ENCODE data around the gene EPB41L4B. TPM values are rescaled to one million over a fixed set of nuclear protein-coding genes. Genes with fewer than 3 reads are reported as not detected.
"Not testable (repeated sequence)": the region's sequence is repeated elsewhere in the genome, so short reads cannot be mapped to it uniquely, and the experiment has no call there.

Gene EPB41L4B
- total and polyA plus RNA-seq, 8 donors = 36.8 to 122 (median 93.3) TPM

DNA sequence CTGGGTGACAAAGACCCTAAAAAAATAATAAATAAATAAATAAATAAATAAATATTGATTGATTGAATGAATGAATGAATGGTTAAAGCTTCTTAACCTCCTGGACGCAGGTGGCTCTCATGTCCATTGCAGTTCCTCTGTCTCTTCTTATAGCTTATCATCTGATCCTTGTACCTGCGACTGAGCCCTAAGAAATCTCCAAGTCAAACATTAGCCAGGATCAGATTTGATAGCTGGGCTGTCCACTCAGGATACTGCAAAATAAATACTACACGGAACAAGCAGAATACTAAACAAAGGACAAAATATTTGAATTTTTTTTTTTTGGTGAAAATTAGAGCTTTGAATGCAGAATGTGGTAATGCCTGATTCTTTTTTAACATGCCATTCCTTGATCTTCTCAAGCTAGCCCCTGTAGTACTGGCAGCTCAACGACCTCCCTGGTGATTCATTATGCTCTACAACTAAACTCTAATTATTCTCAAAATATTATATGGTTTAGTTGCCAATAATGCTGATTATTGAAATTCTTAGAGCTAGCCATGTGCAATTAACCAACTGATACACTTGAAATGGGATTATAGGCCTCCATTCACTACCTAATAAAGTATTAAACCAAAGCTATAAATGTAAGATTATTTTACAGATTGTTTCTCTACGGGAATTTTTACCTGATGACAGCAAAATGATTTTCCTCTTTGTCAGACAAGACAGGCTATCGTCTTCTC is 191.2 kb downstream of the EPB41L4B start:
- Histone ChIP-seq H3K4me1 (no peaks in the 10 kb centered on the region), H3K36me3 (no peaks in the 10 kb centered on the region), H3K27me3 (no peaks in the 10 kb centered on the region), H3K4me3 (no peak overlapping the region), H3K9me3 (no peaks in the 10 kb centered on the region), H3K27ac (no peak overlapping the region)
- 43 to 49% methylated on average over 6 of the region's 6 CpGs for WGBS, 2 donors
- FAIRE-seq (no peak), DNase-seq (no peak), ATAC-seq (peak in 1 of 4 donors; percentile 61)
- intact Hi-C loops (cut with DNase I) = no loop called here
- TF ChIP-seq, protein P1, sequence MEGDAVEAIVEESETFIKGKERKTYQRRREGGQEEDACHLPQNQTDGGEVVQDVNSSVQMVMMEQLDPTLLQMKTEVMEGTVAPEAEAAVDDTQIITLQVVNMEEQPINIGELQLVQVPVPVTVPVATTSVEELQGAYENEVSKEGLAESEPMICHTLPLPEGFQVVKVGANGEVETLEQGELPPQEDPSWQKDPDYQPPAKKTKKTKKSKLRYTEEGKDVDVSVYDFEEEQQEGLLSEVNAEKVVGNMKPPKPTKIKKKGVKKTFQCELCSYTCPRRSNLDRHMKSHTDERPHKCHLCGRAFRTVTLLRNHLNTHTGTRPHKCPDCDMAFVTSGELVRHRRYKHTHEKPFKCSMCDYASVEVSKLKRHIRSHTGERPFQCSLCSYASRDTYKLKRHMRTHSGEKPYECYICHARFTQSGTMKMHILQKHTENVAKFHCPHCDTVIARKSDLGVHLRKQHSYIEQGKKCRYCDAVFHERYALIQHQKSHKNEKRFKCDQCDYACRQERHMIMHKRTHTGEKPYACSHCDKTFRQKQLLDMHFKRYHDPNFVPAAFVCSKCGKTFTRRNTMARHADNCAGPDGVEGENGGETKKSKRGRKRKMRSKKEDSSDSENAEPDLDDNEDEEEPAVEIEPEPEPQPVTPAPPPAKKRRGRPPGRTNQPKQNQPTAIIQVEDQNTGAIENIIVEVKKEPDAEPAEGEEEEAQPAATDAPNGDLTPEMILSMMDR (IDR thresholded peaks at IDR 0.05) = no peak

DNA sequence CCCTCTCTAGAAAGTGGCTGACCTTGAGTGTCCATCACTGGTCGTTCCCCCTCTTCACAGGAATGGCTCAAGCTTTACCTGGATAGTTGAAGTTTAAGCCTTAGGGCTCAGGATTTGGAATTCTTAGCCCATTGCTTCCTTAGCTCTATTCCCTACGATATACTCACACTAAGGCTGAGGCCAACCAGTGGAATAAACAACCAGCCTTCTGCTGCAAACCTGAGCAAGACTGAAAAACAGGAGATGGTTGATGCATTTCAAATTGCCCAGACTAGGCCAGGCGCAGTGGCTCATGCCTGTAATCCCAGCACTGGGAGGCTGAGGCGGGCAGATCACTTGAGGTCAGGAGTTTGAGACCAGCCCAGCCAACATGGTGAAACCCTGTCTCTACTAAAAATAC is 194.2 kb downstream of the EPB41L4B start:
- H3K27me3 ChIP-seq; H3K27ac ChIP-seq; intact Hi-C loops (cut with DNase I); H3K4me3 ChIP-seq; H3K4me1 ChIP-seq; H3K9me3 ChIP-seq; DNase-seq; ATAC-seq; H3K36me3 ChIP-seq; FAIRE-seq: not testable (repeated sequence)
- 74 to 79% methylated on average over 4 of the region's 4 CpGs for WGBS, 2 donors

DNA sequence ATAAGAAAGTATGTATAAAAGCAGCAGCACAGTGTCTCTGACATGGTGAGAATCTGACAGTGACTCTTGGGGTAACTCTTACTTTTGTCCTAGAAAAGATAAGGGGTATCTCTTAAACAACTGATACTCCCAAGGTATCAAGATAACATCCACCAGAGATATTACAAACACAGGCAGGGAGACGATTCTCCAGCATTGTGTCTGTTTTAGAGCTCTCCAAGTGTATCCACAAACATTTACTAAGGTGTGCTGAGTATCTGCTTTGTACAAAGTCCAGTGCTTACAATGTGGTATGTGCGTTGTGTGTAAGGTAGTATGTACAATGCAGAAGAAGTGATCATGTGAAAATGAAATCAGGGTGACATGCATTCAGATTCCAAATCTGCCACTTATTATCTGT is 196.7 kb downstream of the EPB41L4B start:
- DNase-seq (no peak), ATAC-seq (no peak), FAIRE-seq (no peak)
- no peak overlapping the region for H3K4me3 ChIP-seq
- no peak overlapping the region for H3K27ac ChIP-seq
- intact Hi-C loops (cut with DNase I) = no loop called here
- WGBS, 2 donors = 36 to 37% methylated on average over 2 of the region's 2 CpGs
- TF ChIP-seq, protein P1 (IDR thresholded peaks at IDR 0.05) = no peak
- no peaks in the 10 kb centered on the region for H3K36me3 ChIP-seq
- H3K4me1 ChIP-seq = peaks cover 0 to 5% (median 4%) of the 10 kb centered on the region in 3 donors
- H3K27me3 ChIP-seq = no peaks in the 10 kb centered on the region
- H3K9me3 ChIP-seq = no peaks in the 10 kb centered on the region

DNA sequence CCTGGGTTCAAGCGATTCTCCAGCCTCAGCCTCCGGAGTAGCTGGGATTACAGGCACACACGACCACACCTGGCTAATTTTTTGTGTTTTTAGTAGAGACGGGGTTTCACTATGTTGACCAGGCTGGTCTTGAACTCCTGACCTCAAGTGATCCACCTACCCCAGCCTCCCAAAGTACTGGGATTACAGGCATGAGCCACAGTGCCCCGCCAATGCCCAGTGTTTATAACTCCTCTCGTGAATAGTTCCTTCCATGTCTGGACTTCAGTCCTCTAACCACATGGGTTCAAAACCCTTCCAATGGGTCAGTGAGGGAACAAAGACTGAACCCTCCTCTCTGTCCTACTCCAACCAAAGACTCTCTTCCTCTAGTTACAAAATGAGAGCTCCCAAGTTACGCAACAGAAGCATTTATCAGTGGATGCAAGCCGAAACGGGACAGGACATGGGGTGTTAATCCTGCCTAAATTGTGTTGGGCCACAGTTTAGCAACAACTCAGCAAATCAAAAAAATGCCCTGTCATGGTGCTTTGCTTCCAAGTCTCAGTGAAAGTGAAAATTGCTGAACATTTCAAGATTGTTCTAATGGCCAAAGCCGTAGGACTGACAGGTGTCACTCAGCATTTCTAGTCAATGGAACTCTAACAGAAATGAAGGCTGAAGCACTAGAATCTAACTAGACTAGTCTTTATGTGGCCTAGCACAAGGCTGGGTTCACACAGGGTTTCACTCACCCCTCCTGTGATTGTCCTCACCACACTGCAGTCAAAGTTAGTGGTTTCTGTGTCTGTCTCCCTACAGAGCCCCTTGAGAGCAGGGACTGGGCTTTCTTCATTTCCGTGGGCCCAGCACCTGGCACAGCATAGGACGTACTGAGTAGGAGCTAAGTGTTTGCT is 197.9 kb downstream of the EPB41L4B start:
- H3K36me3 ChIP-seq = no peaks in the 10 kb centered on the region
- peaks cover 0 to 6% (median 5%) of the 10 kb centered on the region in 3 donors for H3K4me1 ChIP-seq
- no peak overlapping the region for H3K4me3 ChIP-seq
- WGBS, 2 donors = 67 to 81% methylated on average over 12 of the region's 12 CpGs
- no peaks in the 10 kb centered on the region for H3K27me3 ChIP-seq
- ATAC-seq (no peak), DNase-seq (no peak), FAIRE-seq (no peak)
- TF ChIP-seq, protein P1 (IDR thresholded peaks at IDR 0.05) = no peak
- intact Hi-C loops (cut with DNase I) = no loop called here
- no peak overlapping the region for H3K27ac ChIP-seq
- no peaks in the 10 kb centered on the region for H3K9me3 ChIP-seq

Other genes starting within 250 kb of the EPB41L4B start
- 10 to 100 TPM; 19.1 to 34.1 (median 24.1) TPM for gene TMEM245, start 201.1 kb downstream of the EPB41L4B start, total RNA-seq
- 10 to 100 TPM in 1 of 2 donors, 1 to 10 TPM in 1; 4.9 to 14.4 TPM for gene TMEM245, start 201.1 kb downstream of the EPB41L4B start, polyA plus RNA-seq
- 1 to 10 TPM in 2 of 6 donors, under 1 TPM in 4; 0.19 to 2.1 (median 0.80) TPM for gene FRRS1L, start 153.8 kb downstream of the EPB41L4B start, total RNA-seq
- 1 to 10 TPM in 1 of 2 donors, under 1 TPM in 1; 0.42 to 3.0 TPM for gene FRRS1L, start 153.8 kb downstream of the EPB41L4B start, polyA plus RNA-seq
- gene PTPN3, start 177.2 kb upstream of the EPB41L4B start, total RNA-seq = 10 to 100 TPM; 12.5 to 14.5 (median 13.6) TPM
- gene PTPN3, start 177.2 kb upstream of the EPB41L4B start, polyA plus RNA-seq = 10 to 100 TPM in 1 of 2 donors, 1 to 10 TPM in 1; 8.0 to 16.6 TPM